OCI-LY7 (cell line): ENCODE results near the gene TPRG1L.
"Not testable (repeated sequence)": the region's sequence is repeated elsewhere in the genome, so short reads cannot be mapped to it uniquely, and the experiment has no call there.

ENCODE experiments used
- CTCF ChIP-seq: fragments of 200-600 bp; sonication (generic); conservative IDR thresholded peaks from 2 replicates; pipeline ENCODE4 v1.5.1; 2014; ENCODE audit warnings: mild to moderate bottlenecking, antibody characterized with exemption, low read length, moderate library complexity, mixed read lengths
- EZH2phosphoT487 ChIP-seq: fragments of 200-600 bp; sonication (generic); IDR thresholded peaks from 2 replicates; pipeline ENCODE4 v1.6.1; 2018; ENCODE audit warnings: low read depth, borderline replicate concordance, mild to moderate bottlenecking, mixed run types, antibody characterized with exemption, low read length, moderate library complexity, mixed read lengths

GRCh38 chr1:3575515-3575914 lies 49.3 kb upstream of the TPRG1L start:
- TF ChIP-seq CTCF, EZH2phosphoT487: not testable (repeated sequence)
